HL-60 (cell line): ENCODE results near the gene RAC3.

Experiments
- DNase-seq, 2 experiments: peaks; one replicate each; pipeline ENCODE4 v3.0.0-alpha.2; 2010 to 2020; ENCODE audit warnings: low read depth in 1 of 2, low spot score in 1 of 2
- H3K27ac ChIP-seq: fragments of 250-450 bp; sonication (Bioruptor Pico); replicated peaks from 2 replicates; pipeline ENCODE4 v1.5.1; 2020; ENCODE audit warnings: mild to moderate bottlenecking, moderate library complexity
- H3K27me3 ChIP-seq: fragments of 250-450 bp; sonication (Bioruptor Pico); 2 replicates; pipeline ENCODE4 v1.5.1; 2021; ENCODE audit warnings: mild to moderate bottlenecking, moderate library complexity; ENCODE audit not compliant: insufficient read depth, poor library complexity, severe bottlenecking
- H3K4me3 ChIP-seq: replicated peaks from 2 replicates; pipeline ENCODE4 v1.5.1; 2011; ENCODE audit warnings: mild to moderate bottlenecking, control low read depth, low read length; ENCODE audit not compliant: insufficient read depth
- CTCF ChIP-seq: IDR thresholded peaks from one replicate; pipeline ENCODE4 v1.5.1; 2011; ENCODE audit warnings: low read length, control low read depth, inconsistent platforms; ENCODE audit not compliant: insufficient read depth
- GABPA ChIP-seq: IDR thresholded peaks from 2 replicates; pipeline ENCODE4 v1.6.1; 2012; ENCODE audit warnings: low read depth
- POLR2AphosphoS5 ChIP-seq: IDR thresholded peaks from 2 replicates; pipeline ENCODE4 v1.6.1; 2012; ENCODE audit warnings: low read depth
- SPI1 ChIP-seq: IDR thresholded peaks from 2 replicates; pipeline ENCODE4 v1.6.1; 2012; ENCODE audit warnings: low read depth, mild to moderate bottlenecking, borderline replicate concordance
- TF ChIP-seq, protein P1 (sequence below): IDR thresholded peaks from 2 replicates; pipeline ENCODE4 v1.6.1; 2012; ENCODE audit warnings: low read depth; ENCODE audit not compliant: insufficient replicate concordance

The RAC3 gene

DNA sequence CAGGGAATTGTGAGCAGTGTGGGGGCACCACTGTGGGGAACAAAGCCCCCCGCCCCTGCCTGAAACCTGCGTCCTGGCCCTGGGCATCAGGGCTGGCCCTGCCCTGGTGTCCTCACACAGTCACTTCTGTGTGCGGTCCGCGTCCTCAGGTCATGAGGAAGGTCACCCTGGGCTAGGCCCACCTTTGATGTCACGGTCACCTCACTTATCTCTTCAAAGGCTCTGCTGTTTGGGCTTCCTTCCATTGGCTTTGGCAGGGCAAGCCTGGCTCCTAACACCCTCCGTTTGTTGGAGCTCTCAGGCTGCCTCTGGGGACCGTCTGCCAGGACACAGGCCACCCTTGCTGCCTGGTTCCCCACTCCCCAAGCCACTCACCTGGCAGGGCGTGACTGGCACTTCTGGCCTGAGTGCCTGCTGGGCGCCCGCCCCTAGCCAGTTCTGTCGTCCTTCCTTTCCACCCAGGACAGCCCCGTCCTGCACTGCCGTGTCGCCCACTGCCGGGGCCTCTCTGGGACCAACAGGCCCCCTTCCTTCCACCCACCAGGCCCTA, 17.6 kb upstream of the RAC3 start:
- Histone ChIP-seq H3K27me3 (no peaks in the 10 kb centered on the region), H3K4me3 (no peak overlapping the region), H3K27ac (no peak overlapping the region)
- TF ChIP-seq POLR2AphosphoS5 (no peak), GABPA (no peak), CTCF (no peak), SPI1 (no peak)
- TF ChIP-seq, protein P1, sequence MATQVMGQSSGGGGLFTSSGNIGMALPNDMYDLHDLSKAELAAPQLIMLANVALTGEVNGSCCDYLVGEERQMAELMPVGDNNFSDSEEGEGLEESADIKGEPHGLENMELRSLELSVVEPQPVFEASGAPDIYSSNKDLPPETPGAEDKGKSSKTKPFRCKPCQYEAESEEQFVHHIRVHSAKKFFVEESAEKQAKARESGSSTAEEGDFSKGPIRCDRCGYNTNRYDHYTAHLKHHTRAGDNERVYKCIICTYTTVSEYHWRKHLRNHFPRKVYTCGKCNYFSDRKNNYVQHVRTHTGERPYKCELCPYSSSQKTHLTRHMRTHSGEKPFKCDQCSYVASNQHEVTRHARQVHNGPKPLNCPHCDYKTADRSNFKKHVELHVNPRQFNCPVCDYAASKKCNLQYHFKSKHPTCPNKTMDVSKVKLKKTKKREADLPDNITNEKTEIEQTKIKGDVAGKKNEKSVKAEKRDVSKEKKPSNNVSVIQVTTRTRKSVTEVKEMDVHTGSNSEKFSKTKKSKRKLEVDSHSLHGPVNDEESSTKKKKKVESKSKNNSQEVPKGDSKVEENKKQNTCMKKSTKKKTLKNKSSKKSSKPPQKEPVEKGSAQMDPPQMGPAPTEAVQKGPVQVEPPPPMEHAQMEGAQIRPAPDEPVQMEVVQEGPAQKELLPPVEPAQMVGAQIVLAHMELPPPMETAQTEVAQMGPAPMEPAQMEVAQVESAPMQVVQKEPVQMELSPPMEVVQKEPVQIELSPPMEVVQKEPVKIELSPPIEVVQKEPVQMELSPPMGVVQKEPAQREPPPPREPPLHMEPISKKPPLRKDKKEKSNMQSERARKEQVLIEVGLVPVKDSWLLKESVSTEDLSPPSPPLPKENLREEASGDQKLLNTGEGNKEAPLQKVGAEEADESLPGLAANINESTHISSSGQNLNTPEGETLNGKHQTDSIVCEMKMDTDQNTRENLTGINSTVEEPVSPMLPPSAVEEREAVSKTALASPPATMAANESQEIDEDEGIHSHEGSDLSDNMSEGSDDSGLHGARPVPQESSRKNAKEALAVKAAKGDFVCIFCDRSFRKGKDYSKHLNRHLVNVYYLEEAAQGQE = no peak
- no peak for DNase-seq

DNA sequence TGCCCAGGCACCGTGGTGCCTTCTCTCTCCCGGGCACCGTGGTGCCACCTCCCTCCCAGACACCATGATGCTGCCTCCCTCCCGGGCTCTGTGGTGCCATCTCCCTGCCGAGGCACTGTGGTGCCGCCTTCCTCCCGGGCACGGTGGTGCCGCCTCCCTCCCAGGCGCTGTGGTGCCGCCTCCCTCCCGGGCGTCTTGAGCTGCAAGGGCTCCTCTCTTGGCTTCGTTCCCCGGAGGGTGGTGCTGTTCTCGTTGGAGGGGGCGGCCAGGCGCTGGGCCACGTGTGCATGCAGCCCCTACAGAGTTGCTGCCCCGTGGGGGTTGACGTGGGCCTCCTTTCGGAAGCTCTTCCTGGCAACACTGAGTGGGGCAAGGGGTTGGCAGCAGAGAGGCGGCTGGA, 17.0 kb upstream of the RAC3 start:
- H3K4me3 ChIP-seq = no peak overlapping the region
- no peak overlapping the region for H3K27ac ChIP-seq
- DNase-seq = no peak
- TF ChIP-seq SPI1 (no peak), POLR2AphosphoS5 (no peak), GABPA (no peak), CTCF (no peak)
- TF ChIP-seq, protein P1 = no peak
- no peaks in the 10 kb centered on the region for H3K27me3 ChIP-seq

- no peak for TF ChIP-seq POLR2AphosphoS5
- no peak for TF ChIP-seq CTCF
- Histone ChIP-seq H3K4me3 (no peak overlapping the region), H3K27ac (no peak overlapping the region), H3K27me3 (no peaks in the 10 kb centered on the region)
- DNase-seq = no peak
These were observed 16.5 kb upstream of the RAC3 start for GRCh38 chr17:82014971-82015310.

DNA sequence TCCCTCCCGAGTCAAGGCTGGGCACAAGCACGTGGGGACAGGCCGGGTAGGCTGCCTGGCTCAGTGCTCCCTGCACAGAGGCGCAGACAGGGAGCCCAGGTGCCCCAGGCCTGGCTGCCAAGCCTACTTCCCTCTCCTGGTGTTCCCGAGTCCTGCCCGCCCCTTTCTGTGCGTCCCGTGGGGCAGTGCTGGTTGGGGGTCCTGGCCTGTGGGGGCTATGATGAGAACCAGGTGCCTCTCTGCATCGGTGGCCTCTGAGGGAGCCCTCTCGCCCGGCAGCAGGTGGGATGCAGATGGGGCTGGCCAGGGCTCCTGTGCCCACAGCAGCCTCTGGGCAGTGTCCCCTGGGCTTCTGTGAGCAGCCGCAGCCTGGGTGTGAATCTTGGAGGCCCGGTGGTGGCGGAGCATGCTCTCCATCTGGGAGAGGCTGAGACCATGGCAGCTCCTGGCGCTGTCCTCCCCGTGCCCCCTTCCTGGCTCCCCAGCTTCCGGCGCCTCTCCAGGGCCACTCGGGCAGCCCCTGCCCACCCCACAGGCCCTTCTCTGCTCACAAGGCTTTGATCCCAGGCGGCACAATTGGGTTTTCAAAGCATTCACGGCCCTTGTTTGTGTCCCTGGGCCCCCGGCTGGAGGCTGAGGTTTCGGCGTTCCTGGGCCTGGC, 16.0 kb upstream of the RAC3 start:
- TF ChIP-seq POLR2AphosphoS5 = no peak
- TF ChIP-seq, protein P1 = no peak
- no peak for TF ChIP-seq CTCF
- no peak for TF ChIP-seq SPI1
- TF ChIP-seq GABPA = no peak
- Histone ChIP-seq H3K27ac (no peak overlapping the region), H3K4me3 (no peak overlapping the region), H3K27me3 (no peaks in the 10 kb centered on the region)
- DNase-seq = no peak
